Fibroblast of the conjunctiva (primary cell): Measurements from ENCODE around the gene LNX2.
A peak's percentile ranks its signal among the peaks of the same experiment; 100 is the strongest.

Source experiments
- DNase-seq: peaks from one replicate; pipeline ENCODE4 v3.0.0-alpha.2; 2010; ENCODE audit warnings: low read depth

LNX2 gene

GRCh38 chr13:27559719-27560118 is 60.6 kb downstream of the LNX2 start:
- DNase-seq = no peak

- DNase-seq = peak; percentile 55
Observed at GRCh38 chr13:27556109-27556508, 64.2 kb downstream of the LNX2 start.

DNA sequence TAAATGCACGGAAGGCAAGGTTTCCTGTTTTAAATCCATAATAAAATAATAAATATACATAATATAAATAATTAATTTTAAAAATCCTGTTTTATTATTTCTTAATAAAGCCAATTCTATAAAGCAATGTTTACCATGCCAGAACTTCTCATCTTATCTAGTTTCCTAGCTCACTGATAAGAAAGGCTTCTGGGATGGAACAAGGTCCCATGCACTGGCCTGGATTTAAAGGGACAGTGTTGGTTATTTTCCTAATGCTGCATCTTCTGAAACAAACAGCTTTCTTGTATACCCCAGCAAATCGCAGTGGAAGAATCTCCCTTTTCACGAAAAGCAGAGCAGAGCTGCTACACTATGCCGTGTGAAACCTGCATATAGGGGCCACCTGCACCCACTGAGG is 68.8 kb downstream of the LNX2 start:
- DNase-seq = no peak

GRCh38 chr13:27549406-27549981 is 70.8 kb downstream of the LNX2 start:
- no peak for DNase-seq

GRCh38 chr13:27542220-27542619 is 78.1 kb downstream of the LNX2 start:
- DNase-seq = no peak

- no peak for DNase-seq
Observed at GRCh38 chr13:27541386-27541785, 78.9 kb downstream of the LNX2 start.

- DNase-seq = no peak
Observed at GRCh38 chr13:27536361-27537101, 83.8 kb downstream of the LNX2 start.

DNA sequence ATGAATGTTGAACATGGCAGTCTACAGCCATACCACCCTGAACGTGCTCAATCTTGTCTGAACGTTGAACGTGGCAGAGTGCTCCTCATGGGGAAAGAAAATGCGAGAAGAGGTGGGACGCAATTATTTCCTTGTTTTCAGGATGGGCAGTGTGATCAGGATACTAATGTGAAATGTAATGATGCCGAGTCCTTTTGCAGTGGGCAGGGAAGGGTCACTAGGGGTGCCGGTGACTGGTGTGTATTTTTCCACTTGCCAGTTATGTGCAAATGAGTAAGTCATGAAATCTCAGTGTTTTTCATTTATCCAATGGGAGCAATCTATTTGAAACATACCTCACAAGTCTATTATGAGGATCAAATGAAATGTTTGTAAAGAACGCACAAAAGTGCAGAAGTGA is 84.8 kb downstream of the LNX2 start:
- DNase-seq = no peak

- DNase-seq = no peak
Observed at GRCh38 chr13:27534981-27535380, 85.3 kb downstream of the LNX2 start.

DNA sequence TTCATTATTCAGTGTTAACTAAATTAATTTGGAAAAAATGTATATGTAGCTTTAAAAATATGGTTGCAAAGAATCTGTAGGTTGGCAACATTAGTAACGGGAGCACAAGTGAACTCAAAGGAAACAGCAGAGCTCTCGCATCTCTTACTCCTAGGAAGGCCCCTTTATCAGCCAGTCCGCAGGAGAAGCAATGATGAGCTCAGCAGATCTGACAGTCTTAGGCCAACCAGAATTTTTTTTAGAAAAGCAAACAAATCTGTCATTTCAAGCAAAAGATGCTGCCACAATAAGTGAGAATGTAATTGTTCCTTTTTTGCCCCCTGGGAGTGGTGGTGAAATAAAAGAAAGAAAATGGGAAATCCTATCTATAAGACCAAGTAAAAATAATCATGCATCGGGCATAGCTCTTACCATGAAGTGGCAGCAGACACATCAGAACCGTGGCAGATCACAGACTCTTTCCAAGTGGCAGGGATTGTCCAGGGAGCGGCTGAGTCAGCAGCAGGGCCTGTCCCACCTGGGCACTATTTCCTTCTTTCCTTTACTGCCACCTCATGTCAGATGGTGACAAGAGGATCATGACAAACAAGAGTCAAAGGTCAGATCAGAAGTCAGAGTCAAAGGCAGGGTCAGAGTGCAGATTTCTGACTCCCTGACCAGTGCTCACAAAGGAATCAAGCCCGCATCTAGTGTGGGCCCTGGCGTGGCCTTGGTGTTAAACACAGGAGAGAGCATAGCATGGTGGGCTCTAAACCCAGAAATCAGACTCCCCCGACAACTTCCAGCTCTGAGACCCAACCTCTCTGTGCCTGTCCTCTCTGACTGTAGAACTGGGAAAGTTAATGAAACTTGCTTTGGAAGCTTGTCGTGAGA is 86.0 kb downstream of the LNX2 start:
- DNase-seq = no peak

- DNase-seq = peak; percentile 43
Observed at GRCh38 chr13:27533155-27533643, 87.1 kb downstream of the LNX2 start.

DNA sequence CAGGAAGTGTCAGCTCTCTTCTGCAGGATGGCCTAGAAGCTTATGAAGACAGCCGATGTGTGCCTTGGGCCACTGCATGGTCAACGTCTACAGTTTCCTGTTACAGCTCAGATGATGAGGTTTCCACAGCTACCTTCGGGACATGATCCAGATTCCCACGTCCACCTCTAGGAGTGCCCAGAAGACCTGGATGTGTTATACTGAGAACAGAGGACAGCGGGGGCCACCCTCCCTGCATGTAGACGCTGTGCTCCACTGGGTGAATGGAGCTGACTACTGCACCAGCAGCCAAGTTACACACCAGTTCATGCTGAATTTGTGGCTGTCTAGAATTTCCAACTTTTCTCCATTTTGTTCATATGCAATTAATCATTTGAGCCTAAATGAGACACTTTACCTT is 91.4 kb downstream of the LNX2 start:
- DNase-seq = no peak

DNA sequence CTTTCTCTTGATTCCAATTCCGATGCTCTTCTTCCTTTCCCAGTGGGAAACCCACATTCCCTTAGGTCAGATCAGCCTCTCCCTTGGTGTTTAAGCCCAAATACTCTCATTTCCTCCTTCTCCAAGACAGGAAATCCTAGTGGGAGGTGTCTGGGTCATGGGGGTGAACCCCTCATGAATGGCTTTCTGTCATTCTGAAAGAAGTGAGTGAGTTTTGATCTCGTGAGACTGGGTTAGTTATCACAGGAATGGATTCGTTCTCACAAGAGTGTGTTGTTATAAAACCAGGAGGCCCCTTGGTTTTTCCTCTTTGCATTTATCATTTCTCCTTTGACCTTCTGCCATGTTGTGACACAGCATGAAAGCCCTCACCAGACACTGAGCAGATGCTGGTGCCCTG is 93.8 kb downstream of the LNX2 start:
- no peak for DNase-seq

- no peak for DNase-seq
Observed at GRCh38 chr13:27524981-27525975, 95.1 kb downstream of the LNX2 start.

DNA sequence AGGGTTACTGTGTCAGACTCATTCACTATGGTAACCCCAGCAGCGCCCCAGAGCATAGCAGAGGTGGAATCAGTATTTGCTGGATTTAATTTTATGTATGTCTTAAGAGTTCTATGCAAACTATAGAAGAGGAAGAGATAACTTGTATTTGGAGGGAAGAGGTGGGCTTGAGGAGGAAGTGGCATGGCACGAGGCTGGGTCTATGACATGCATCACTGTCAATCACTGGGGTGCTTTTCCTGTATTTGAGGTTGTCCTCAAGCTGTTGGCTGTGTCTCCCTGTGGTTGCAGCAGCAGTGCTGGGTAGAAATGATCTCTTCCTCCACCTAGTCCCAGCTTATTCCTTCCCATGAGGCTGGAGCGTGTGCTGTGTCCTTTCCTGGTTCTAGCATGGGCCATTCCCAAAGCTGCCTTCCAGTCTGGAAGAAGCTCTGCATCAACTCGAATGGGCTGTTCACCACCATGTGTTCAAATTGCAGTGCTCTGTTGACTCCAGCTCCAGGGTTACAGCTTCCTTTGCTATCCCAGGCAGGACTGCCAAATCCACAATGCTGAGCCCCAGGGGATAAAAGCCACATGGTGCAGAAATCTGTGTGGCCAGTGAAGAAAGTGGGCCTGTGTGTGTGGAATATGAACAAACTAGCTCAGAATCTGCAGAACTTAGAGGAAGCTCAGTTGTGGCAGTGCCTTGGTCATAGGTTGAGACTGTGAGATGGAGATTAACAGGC is 96.8 kb downstream of the LNX2 start:
- DNase-seq = no peak

GRCh38 chr13:27522847-27523246 is 97.5 kb downstream of the LNX2 start:
- DNase-seq = no peak

DNA sequence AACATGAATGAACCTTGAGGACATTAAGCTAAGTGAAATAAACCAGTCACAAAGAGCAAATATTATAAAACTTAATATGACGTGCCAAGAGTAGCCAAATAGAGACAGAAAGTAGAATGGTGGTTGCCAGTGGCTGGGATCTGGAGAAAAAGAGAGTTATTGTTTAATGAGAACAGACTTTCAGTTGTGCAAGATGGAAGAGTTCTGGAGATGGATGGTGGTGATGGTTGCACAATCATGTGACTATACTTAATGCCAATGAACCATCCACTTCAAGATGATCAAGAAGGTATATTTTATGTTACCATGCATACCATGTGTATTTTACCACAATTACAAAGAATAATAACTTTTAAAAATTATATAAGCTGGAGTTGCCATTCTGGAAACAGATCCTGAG is 104.2 kb downstream of the LNX2 start:
- DNase-seq = no peak

DNA sequence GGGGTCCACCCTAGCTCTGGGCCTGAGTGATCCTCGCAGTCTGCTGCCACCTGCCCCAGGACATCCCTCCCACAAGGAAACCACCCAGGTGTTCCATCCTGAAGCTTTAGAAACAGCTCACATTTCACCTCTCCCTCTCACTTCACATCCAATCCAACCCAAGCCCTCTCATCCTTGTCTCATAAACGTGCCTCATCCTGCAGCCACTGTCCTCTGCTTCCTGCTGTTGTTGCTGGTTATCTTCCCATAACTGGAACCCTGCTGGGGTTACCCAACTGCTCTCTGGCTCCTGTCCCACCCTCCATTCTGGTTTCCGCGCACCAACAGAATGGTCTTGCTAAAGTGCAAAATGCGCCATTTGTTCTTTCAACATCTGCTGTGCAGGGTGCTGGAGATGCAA is 110.2 kb downstream of the LNX2 start:
- DNase-seq = no peak

- DNase-seq = no peak
Observed at GRCh38 chr13:27508802-27509201, 111.5 kb downstream of the LNX2 start.

DNA sequence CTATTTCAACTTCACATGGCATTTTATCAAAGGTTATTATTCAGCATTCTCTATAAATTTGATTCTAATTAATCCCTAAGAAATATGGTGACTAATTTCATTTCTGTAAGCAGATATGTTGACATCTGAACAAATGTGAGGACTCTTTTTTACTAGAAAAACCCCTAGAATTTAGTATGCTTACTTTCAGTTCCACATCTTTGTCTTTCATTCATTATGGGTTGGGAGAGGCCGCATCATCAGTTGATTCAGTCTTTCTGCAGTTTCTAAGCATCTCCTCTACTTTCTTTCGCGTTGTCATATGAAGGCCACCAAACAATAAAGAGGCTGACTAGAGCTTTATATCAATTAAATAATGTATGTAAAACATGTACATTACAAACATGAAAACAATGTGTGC is 114.5 kb downstream of the LNX2 start:
- DNase-seq = no peak

DNA sequence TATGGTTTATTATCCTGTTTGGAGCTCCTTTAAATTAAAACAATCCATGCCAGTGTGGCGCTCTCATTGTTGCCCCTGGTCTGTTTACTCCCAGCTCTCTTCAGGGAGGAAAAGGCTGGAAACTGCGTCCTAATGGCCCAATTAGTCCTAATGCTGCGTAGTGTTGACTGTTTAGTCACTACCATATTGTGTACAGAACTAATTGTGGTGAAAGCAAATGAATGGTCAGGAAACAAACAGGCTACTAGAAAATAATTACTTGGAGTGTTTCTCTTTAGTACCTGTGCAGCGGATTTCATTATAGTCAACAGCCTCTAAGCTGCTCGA is 115.5 kb downstream of the LNX2 start:
- no peak for DNase-seq
